Stomach (tissue), 9 donors: ENCODE results near the gene TMSB15C. TPM values are rescaled to one million over a fixed set of nuclear protein-coding genes. Genes with fewer than 3 reads are reported as not detected.
"Not testable (repeated sequence)": the region's sequence is repeated elsewhere in the genome, so short reads cannot be mapped to it uniquely, and the experiment has no call there.

ENCODE experiments used
- DNase-seq, 2 donors: peaks; one replicate each; pipeline versions ENCODE4 v3.0.0 to v3.0.0-alpha.2; 2013 to 2019
- H3K27ac ChIP-seq, 5 donors: fragments of 200-600 bp in 4 of 5; sonication (generic) in 4 of 5; one replicate each; pipeline ENCODE4 v1.5.1; 2013 to 2019; ENCODE audit warnings: mild to moderate bottlenecking in 1 of 5, moderate library complexity in 1 of 5
- H3K27me3 ChIP-seq, 3 donors: fragments of 200-600 bp; sonication (generic); one replicate each; pipeline ENCODE4 v1.5.1; 2017 to 2019; ENCODE audit warnings: mixed run types in 1 of 3
- H3K36me3 ChIP-seq, 4 donors: fragments of 200-600 bp; sonication (generic); 1 replicate in 3 of 4; 2 replicates in 1 of 4; pipeline ENCODE4 v1.5.1; 2016 to 2019
- H3K4me1 ChIP-seq, 4 donors: fragments of 200-600 bp; sonication (generic); one replicate each; pipeline ENCODE4 v1.5.1; 2016 to 2019
- H3K4me3 ChIP-seq, 4 donors: fragments of 200-600 bp; sonication (generic) in 3 of 4; one replicate each; pipeline ENCODE4 v1.5.1; 2016 to 2019; ENCODE audit warnings: mild to moderate bottlenecking in 1 of 4
- H3K9me3 ChIP-seq, 4 donors: fragments of 200-600 bp; sonication (generic); one replicate each; pipeline ENCODE4 v1.5.1; 2016 to 2019
- EP300 ChIP-seq: sonication (generic); formaldehyde crosslinking; IDR thresholded peaks from one replicate; pipeline ENCODE4 v1.6.1; 2017; ENCODE audit warnings: antibody characterized with exemption
- POLR2A ChIP-seq, 4 donors: fragments of 450-650 bp; IDR thresholded peaks; one replicate each; pipeline ENCODE4 v1.6.1; 2016; ENCODE audit warnings: antibody characterized with exemption in 4 of 4, control low read depth in 2 of 4, mild to moderate bottlenecking in 1 of 4, moderate library complexity in 1 of 4
- POLR2AphosphoS5 ChIP-seq, 3 donors: sonication (generic); formaldehyde crosslinking; IDR thresholded peaks; one replicate each; pipeline ENCODE4 v1.6.1; 2016; ENCODE audit warnings: antibody characterized with exemption in 3 of 3
- WGBS, 5 donors: extraction: QIAGEN DNeasy Blood & Tissue Kit in 3 of 5; methylation state at CpG; one replicate each; pipeline versions ENCODE4 v1.1.5 to v1.1.7; 2013 to 2018; 5-methylcytosine and 5-hydroxymethylcytosine counted together
- intact Hi-C: fragments of 100-400 bp; cut with DNase I; formaldehyde crosslinking; loops from one replicate; pipeline ENCODE4 v1.15.1; 2023; ENCODE audit warnings: low total_unique reads
- polyA plus RNA-seq, 3 donors: library from polyadenylated mRNA; stranded (reverse); fragments of 200-250 nt; gene quantifications; one replicate each; pipeline ENCODE4 v1.2.3, GENCODE V29; 2013
- total RNA-seq, 5 donors: library from RNA; depleted of rRNA; stranded (reverse); fragments of >200 nt; gene quantifications; one replicate each; pipeline versions ENCODE4 v1.1.0 to v1.2.3, GENCODE V29; 2014 to 2016
- TF ChIP-seq, protein P1 (sequence below), 7 experiments: fragments of 450-650 bp in 4 of 7; fragments of 200-600 bp in 3 of 7; sonication (generic) in 3 of 7; IDR thresholded peaks; one replicate each; pipeline ENCODE4 v1.5.1; 2016 to 2019; ENCODE audit warnings: antibody characterized with exemption in 7 of 7, control low read depth in 2 of 7, mild to moderate bottlenecking in 1 of 7
- donor health status: healthy with polysubstance abuse.
- donor health status: Bipolar disorder and iron deficiency.
- donor health status: healthy.

The TMSB15C gene
- total and polyA plus RNA-seq, 8 donors: 0.33 to 11.7 (median 0.76) TPM; not detected in 3

DNA sequence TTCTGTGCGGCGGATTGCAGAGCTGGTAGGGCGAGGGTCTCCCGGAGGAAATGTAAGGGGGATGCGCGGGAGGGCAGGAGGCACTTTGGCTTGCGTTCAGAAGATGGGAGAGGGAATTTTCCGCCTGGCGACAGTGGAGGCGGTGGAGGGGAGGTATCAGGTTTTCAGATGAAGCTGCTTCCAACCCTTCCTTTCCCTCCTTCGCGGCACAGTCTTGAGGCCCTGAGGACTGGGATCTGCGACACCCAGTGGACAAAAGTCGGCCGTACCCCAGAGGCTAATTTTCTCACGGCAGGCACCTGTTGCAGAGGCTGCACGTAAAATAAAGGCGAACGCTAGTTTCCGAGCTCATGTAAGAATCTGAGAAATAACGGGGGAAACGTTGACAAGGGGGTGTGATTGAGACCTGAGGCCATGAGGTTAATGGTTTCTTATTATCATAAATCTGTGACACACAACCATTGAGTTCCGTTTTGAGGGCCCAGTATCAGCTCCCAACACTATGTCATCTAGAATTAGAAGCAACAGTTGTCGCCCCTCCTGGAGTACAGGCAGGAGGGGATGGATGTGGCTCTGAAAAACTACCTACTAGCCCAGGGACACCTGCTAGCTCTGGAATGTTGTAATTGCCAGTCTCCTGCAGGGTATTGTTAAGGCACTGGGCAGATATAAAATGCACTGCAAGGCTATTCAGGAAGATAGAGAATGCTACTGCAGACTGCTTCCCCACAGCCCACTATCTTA lies 37.4 kb upstream of the TMSB15C start:
- WGBS, 5 donors: 3 to 37% (median 12%) methylated on average over 14 to 24 of the region's 24 CpGs
- intact Hi-C loops: no loop called here
- no peak for TF ChIP-seq POLR2AphosphoS5 (IDR thresholded peaks at IDR 0.05)
- TF ChIP-seq, protein P1, sequence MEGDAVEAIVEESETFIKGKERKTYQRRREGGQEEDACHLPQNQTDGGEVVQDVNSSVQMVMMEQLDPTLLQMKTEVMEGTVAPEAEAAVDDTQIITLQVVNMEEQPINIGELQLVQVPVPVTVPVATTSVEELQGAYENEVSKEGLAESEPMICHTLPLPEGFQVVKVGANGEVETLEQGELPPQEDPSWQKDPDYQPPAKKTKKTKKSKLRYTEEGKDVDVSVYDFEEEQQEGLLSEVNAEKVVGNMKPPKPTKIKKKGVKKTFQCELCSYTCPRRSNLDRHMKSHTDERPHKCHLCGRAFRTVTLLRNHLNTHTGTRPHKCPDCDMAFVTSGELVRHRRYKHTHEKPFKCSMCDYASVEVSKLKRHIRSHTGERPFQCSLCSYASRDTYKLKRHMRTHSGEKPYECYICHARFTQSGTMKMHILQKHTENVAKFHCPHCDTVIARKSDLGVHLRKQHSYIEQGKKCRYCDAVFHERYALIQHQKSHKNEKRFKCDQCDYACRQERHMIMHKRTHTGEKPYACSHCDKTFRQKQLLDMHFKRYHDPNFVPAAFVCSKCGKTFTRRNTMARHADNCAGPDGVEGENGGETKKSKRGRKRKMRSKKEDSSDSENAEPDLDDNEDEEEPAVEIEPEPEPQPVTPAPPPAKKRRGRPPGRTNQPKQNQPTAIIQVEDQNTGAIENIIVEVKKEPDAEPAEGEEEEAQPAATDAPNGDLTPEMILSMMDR (IDR thresholded peaks at IDR 0.05): peak in 4 of 7 experiments; percentile 23 to 50 (median 32)
- Histone ChIP-seq H3K4me1 (peaks cover 0 to 5% (median 2%) of the 10 kb centered on the region in 4 donors), H3K9me3 (no peaks in the 10 kb centered on the region), H3K4me3 (peak overlapping the region; percentile 50 to 60 (median 58)), H3K27ac (peak overlapping the region in 4 of 5 donors; percentile 57 to 82 (median 70)), H3K36me3 (no peaks in the 10 kb centered on the region), H3K27me3 (peaks cover 0 to 22% (median 0%) of the 10 kb centered on the region in 3 donors)
- DNase-seq: peak; percentile 57 to 79

GRCh38 chrX:104112326-104112951 lies 36.4 kb upstream of the TMSB15C start, which contains the start of gene ZCCHC18:
TSS of gene ZCCHC18 (plus strand) at chrX:104112523. CDS start at chrX:104114112, 1,589 bp downstream.
- 0 to 33% (median 3%) methylated on average over 4 to 62 of the region's 67 CpGs for WGBS, 5 donors
- peaks cover 0 to 22% (median 0%) of the 10 kb centered on the region in 3 donors for H3K27me3 ChIP-seq
- no peaks in the 10 kb centered on the region for H3K36me3 ChIP-seq
- DNase-seq: peak; percentile 28 to 87
- peak within 1 kb of the TSS; percentile 50 to 60 (median 58) for H3K4me3 ChIP-seq
- TF ChIP-seq POLR2A (IDR thresholded peaks at IDR 0.05) (no peak), POLR2AphosphoS5 (IDR thresholded peaks at IDR 0.05) (no peak), EP300 (no peak)
- TF ChIP-seq, protein P1 (IDR thresholded peaks at IDR 0.05): no peak
- H3K9me3 ChIP-seq: no peaks in the 10 kb centered on the region
- peak within 1 kb of the TSS; percentile 48 to 82 (median 58) for H3K27ac ChIP-seq
- intact Hi-C loops: no loop called here
- H3K4me1 ChIP-seq: peaks cover 0 to 5% (median 2%) of the 10 kb centered on the region in 4 donors

- intact Hi-C loops: not testable (repeated sequence)
- 43 to 69% (median 60%) methylated on average over 4 to 6 of the region's 6 CpGs for WGBS, 5 donors
These were observed 34.6 kb upstream of the TMSB15C start for GRCh38 chrX:104110491-104111240.

DNA sequence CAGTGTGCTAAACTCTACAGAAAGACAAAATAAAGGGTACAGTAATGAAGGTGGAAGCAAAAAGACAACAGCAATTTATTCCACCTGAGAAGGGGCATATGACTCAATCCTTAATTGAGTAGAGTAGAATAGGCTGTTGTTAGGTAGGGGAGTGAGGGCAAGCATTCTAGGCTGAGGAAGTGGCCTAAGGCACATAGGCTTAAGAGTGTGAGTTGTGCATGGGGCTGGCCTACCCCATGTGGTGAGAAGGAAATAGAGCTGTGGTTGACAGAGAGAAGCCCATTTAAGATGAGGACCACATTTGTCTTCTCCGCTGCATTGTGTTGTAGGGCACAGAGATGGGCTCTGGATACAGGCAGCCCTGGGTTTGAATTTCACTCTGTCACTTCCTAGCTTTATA lies 32.9 kb upstream of the TMSB15C start:
- H3K4me1 ChIP-seq: peaks cover 0 to 5% (median 2%) of the 10 kb centered on the region in 4 donors
- no peak for TF ChIP-seq POLR2A (IDR thresholded peaks at IDR 0.05)
- no peak for TF ChIP-seq EP300
- TF ChIP-seq POLR2AphosphoS5 (IDR thresholded peaks at IDR 0.05): no peak
- TF ChIP-seq, protein P1 (IDR thresholded peaks at IDR 0.05): no peak
- peaks cover 0 to 10% (median 0%) of the 10 kb centered on the region in 3 donors for H3K27me3 ChIP-seq
- 55 to 93% (median 73%) methylated on average over 1 of the region's 1 CpG for WGBS, 5 donors
- no peaks in the 10 kb centered on the region for H3K36me3 ChIP-seq
- H3K9me3 ChIP-seq: no peaks in the 10 kb centered on the region
- DNase-seq: no peak
- H3K4me3 ChIP-seq: no peak overlapping the region
- no peak overlapping the region for H3K27ac ChIP-seq
- intact Hi-C loops: no loop called here

More at GRCh38 chrX:104110491-104111240, 34.6 kb upstream of the TMSB15C start:
- not testable (repeated sequence) for H3K4me3 ChIP-seq, H3K9me3 ChIP-seq, H3K4me1 ChIP-seq, H3K36me3 ChIP-seq, H3K27ac ChIP-seq, DNase-seq
- peaks cover 0 to 22% (median 0%) of the 10 kb centered on the region in 3 donors for H3K27me3 ChIP-seq
